Stimulated activated CD8-positive, alpha-beta memory T cell treated with anti-CD3 and anti-CD28 coated beads, Interleukin-15, amount 100 ng/mL, for 24 hours (primary cell): Measurements from ENCODE around the gene RAB34.

Experiments
- DNase-seq: peaks from one replicate; pipeline ENCODE4 v3.0.0-alpha.2; 2020; ENCODE audit warnings: low read depth

The RAB34 gene

DNA sequence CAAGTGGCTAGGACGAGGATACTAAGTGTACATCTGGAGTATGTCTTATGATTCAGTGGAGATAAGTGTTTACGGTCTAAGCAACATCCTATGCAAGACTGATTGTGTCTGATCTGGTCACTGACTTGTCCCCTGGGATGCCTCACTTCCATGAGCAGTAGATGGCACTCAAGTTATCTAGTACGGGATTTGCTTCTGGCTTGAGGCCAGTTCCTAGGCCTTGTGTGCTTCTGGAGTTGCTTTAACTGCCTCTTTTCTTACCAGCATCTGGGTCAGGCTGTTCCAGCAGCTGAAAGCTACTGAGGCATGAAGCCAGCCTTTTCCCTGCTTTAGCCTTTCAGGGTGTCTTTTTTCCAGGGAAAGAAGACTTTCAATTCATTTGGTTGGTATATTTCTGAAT, 32.7 kb downstream of the RAB34 start:
- DNase-seq: no peak

DNA sequence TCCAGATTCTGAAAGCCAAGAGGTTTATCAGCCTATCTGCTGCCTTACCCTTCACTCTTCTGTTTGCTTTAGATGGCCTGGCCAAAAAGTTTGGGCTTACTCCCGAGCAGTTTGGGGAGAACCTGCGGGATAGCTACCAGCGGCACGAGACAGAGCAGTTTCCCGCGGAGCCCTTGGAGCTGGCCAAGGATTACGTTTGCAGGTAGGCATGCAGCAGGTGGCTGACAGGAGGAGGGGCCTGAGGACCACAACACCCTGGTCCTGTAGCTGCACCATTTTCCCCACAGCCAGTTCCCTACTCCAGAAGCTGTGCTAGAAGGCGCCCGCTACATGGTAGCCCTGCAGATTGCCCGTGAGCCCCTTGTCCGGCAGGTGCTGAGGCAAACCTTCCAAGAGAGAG, 35.0 kb downstream of the RAB34 start:
- DNase-seq: no peak

GRCh38 chr17:28675980-28676379, 41.7 kb downstream of the RAB34 start:
- DNase-seq: no peak

DNA sequence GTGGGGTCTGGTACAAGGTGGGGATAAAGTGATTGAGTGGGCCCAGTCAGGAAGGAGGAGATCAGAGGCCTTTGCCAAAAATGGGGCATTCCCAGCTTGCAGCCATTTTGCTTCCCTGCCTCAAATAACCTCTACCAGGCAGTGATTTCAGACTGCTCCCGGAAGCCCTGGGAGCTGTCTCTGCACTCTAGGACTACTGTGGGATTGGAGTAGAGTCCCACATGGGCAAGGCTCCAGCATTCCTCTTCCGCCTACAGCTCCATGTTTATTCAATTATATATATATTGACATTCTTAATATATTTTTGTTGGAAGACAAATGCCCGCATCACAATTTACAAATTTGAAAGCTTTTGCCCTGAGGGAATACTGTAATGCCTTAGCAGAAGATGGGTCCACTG, 42.2 kb downstream of the RAB34 start:
- DNase-seq: no peak

- DNase-seq: no peak
Measured at GRCh38 chr17:28669918-28670317, 47.8 kb downstream of the RAB34 start.

DNA sequence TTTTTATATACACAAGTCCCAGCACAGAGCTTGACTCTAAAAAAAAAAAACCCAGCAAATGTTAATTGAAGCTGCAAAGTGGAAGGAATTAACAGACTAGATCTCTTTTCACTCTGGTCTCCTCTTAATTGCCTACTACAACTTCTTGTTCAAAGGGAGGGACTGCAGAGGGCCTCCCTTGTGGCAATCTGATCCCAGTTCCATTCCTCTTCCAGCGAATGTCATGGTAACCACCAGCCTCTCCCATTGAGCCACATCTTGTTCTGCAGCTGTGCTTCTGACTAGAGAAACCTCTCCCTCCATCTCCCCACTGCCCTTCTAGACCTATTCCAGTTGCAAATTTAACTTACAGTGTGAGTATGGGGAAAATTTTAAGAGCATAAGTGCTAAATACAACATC, 49.8 kb downstream of the RAB34 start:
- DNase-seq: no peak

DNA sequence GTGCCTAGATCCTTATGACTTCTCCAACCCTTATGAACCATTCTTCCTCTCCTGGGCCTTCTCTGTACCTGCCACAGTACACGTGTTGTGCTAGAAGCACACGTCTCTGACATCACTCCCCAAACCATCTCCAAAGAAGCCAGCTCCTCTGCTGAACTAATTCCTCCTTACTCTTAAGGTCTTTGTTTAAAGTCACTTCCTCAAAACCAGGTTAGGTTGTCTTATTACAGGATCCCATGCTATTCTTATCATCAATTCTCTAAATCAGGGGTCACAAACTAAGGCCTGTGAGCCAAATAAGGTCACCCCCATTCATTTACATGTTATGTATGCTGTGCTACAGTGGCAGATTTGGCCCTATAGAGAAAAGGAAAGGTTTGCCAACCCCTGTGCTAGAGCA, 51.7 kb downstream of the RAB34 start:
- DNase-seq: no peak
